NCI-H460 (cell line): ENCODE data around the gene DGCR6L. TPM values are rescaled to one million over a fixed set of nuclear protein-coding genes. Genes with fewer than 3 reads are reported as not detected.
A peak's percentile ranks its signal among the peaks of the same experiment; 100 is the strongest.
"Not testable (repeated sequence)": the region's sequence is repeated elsewhere in the genome, so short reads cannot be mapped to it uniquely, and the experiment has no call there.

Source experiments
- DNase-seq: peaks from one replicate; pipeline ENCODE4 v3.0.0-alpha.2; 2016; ENCODE audit warnings: low read depth; ENCODE audit errors: extremely low read depth
- total RNA-seq: library from RNA; depleted of rRNA; stranded (reverse); fragments of >200 nt; shearing (Covaris generic); gene quantifications from 2 replicates; pipeline ENCODE4 v1.2.3, GENCODE V29; 2014

DGCR6L gene
- total RNA-seq, 1 experiment from 2014 or later: 17.3 TPM

GRCh38 chr22:20292673-20293232, 27.1 kb downstream of the DGCR6L start:
- DNase-seq: no peak

GRCh38 chr22:20292108-20292507, 27.8 kb downstream of the DGCR6L start:
- DNase-seq: no peak

GRCh38 chr22:20291604-20292063, 28.2 kb downstream of the DGCR6L start:
- no peak for DNase-seq

GRCh38 chr22:20291249-20291586, 28.6 kb downstream of the DGCR6L start:
- no peak for DNase-seq

GRCh38 chr22:20290578-20291248, 29.1 kb downstream of the DGCR6L start:
- DNase-seq: no peak

GRCh38 chr22:20290045-20290392, 29.8 kb downstream of the DGCR6L start:
- no peak for DNase-seq

- DNase-seq: not testable (repeated sequence)
Observed at GRCh38 chr22:20289182-20290044, 30.4 kb downstream of the DGCR6L start.

GRCh38 chr22:20286784-20287423, 33.0 kb downstream of the DGCR6L start:
- not testable (repeated sequence) for DNase-seq

GRCh38 chr22:20286312-20286660, 33.6 kb downstream of the DGCR6L start:
- not testable (repeated sequence) for DNase-seq

- DNase-seq: peak; percentile 43
Observed at GRCh38 chr22:20285473-20286311, 34.2 kb downstream of the DGCR6L start.

GRCh38 chr22:20284471-20285086, 35.3 kb downstream of the DGCR6L start:
- no peak for DNase-seq

- DNase-seq: no peak
Observed at GRCh38 chr22:20283674-20284066, 36.2 kb downstream of the DGCR6L start.

GRCh38 chr22:20282901-20283673, 36.8 kb downstream of the DGCR6L start:
- DNase-seq: no peak

- no peak for DNase-seq
Observed at GRCh38 chr22:20281891-20282290, 38.0 kb downstream of the DGCR6L start.

- not testable (repeated sequence) for DNase-seq
Observed at GRCh38 chr22:20281473-20281872, 38.4 kb downstream of the DGCR6L start.

GRCh38 chr22:20280866-20281265, 39.0 kb downstream of the DGCR6L start:
- DNase-seq: no peak

- not testable (repeated sequence) for DNase-seq
Observed at GRCh38 chr22:20280163-20280562, 39.7 kb downstream of the DGCR6L start.

- no peak for DNase-seq
Observed at GRCh38 chr22:20279662-20280134, 40.2 kb downstream of the DGCR6L start.
